C1 segment of cervical spinal cord (tissue), 14 donors: ENCODE measurements around the gene IFI35.

ENCODE experiments used
- DNase-seq, 14 donors: peaks; one replicate each; lab custom pipeline; 2025; lab: John Stamatoyannopoulos, UW

Gene IFI35

GRCh38 chr17:43056051-43056450 is 49.5 kb downstream of the IFI35 start:
- no peak for DNase-seq

- DNase-seq: no peak
Observed at GRCh38 chr17:43062984-43063638, 56.5 kb downstream of the IFI35 start.
